Small intestine (tissue), 7 donors: ENCODE data around the gene RALB. TPM values are rescaled to one million over a fixed set of nuclear protein-coding genes. Genes with fewer than 3 reads are reported as not detected.

Source experiments
- DNase-seq, 2 donors: peaks; one replicate each; pipeline versions ENCODE4 v3.0.0 to v3.0.0-alpha.2; 2013
- FAIRE-seq: peaks from 2 replicates; lab custom pipeline; 2012; peaks lifted over from hg19 to GRCh38; lab: Jason Lieb, UNC
- H3K27ac ChIP-seq, 3 donors: one replicate each; pipeline ENCODE4 v1.5.1; 2013; ENCODE audit warnings: low read length in 2 of 3, mild to moderate bottlenecking in 2 of 3, control low read depth in 1 of 3, inconsistent platforms in 1 of 3, low read depth in 1 of 3, moderate library complexity in 1 of 3
- H3K27me3 ChIP-seq, 3 donors: one replicate each; pipeline ENCODE4 v1.6.1; 2013; ENCODE audit warnings: low read length in 3 of 3, inconsistent platforms in 1 of 3; ENCODE audit not compliant: control insufficient read depth in 3 of 3, insufficient read depth in 3 of 3
- H3K36me3 ChIP-seq, 3 donors: one replicate each; pipeline ENCODE4 v1.6.1; 2013; ENCODE audit warnings: low read length in 3 of 3, inconsistent platforms in 1 of 3, low read depth in 1 of 3, mild to moderate bottlenecking in 1 of 3, moderate library complexity in 1 of 3; ENCODE audit not compliant: control insufficient read depth in 3 of 3, insufficient read depth in 2 of 3
- H3K4me1 ChIP-seq, 3 donors: one replicate each; pipeline ENCODE4 v1.6.1; 2013; ENCODE audit warnings: low read length in 2 of 3, inconsistent platforms in 1 of 3, low read depth in 1 of 3, mild to moderate bottlenecking in 1 of 3, moderate library complexity in 1 of 3; ENCODE audit not compliant: control insufficient read depth in 3 of 3, insufficient read depth in 2 of 3
- H3K4me3 ChIP-seq, 3 donors: one replicate each; pipeline ENCODE4 v1.5.1; 2013; ENCODE audit warnings: low read length in 3 of 3, control low read depth in 1 of 3, inconsistent platforms in 1 of 3, low read depth in 1 of 3, mild to moderate bottlenecking in 1 of 3, moderate library complexity in 1 of 3
- H3K9me3 ChIP-seq, 2 donors: one replicate each; pipeline ENCODE4 v1.6.1; 2013; ENCODE audit warnings: low read depth in 1 of 2, low read length in 1 of 2; ENCODE audit not compliant: control insufficient read depth in 2 of 2, insufficient read depth in 1 of 2
- WGBS, 3 donors: extraction: QIAGEN DNeasy Blood & Tissue Kit; methylation state at CpG; one replicate each; pipeline ENCODE4 v1.1.7; 2013; 5-methylcytosine and 5-hydroxymethylcytosine counted together
- polyA plus RNA-seq, 4 donors: library from polyadenylated mRNA; stranded (reverse) in 3 of 4; unstranded in 1 of 4; fragments of 200-250 nt in 3 of 4; fragments of 120-200 nt in 1 of 4; gene quantifications; one replicate each; pipeline versions ENCODE4 v1.2.1 to v1.2.3, GENCODE V29; 2013
- donor health status: healthy with polysubstance abuse.
- donor health status: control.
- donor health status: control.
- donor health status: Bipolar disorder and iron deficiency.
- donor health status: healthy.

The RALB gene
- polyA plus RNA-seq, 4 donors, result 61.8 to 141 (median 75.3) TPM

DNA sequence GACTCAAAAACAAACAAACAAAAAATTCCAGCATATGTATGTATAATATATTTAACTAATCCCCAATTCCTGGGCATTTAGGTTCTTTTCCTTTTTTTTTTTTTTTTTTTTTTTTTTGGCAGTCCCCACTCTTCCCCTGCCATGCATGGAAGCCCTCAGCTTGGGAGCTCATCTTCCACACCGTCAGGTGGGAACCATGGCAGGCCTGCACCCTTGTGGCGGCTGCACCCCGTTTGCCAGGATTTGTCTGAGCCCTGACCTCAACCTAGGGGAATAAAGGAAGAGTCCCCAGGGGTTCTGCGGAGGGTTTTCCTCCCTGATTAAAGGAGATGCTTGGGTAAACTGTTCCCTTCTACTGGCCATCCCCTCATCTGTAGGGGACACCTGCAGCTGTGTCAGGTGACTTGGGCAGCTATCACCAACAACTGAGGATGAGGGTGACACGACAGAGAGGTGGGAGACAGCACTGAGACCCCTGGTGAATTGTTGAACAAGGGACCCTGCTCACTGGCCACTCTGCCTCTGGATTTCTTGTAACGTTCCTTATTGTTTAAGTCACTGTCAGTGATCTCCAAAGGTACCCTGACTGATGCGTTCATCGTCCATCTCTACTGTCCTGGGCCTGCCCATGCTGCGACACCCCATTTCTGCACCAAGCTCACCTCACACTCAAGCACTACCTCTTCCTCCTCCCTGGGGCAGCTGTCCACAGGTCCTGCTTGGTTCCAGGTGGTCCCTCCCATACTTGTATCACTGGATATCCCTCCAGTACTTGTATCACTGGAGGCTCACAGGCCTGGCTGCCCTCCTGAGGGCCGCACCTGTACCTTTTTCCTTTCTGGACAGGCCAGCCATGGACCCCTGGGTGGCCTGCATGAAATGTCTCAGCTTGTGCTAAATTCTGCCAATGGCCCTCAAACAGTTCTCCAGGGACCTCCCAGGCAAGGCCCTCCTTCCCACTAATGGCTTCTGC, 44.0 kb upstream of the RALB start:
- Histone ChIP-seq H3K27me3 (no peaks in the 10 kb centered on the region), H3K27ac (no peak overlapping the region), H3K36me3 (no peaks in the 10 kb centered on the region), H3K4me3 (no peak overlapping the region), H3K9me3 (peaks cover 0 to 7% of the 10 kb centered on the region in 2 donors), H3K4me1 (peaks cover 0 to 6% (median 2%) of the 10 kb centered on the region in 3 donors)
- DNase-seq (no peak), FAIRE-seq (no peak)
- 92 to 94% (median 93%) methylated on average over 10 of the region's 10 CpGs for WGBS, 3 donors

- Histone ChIP-seq H3K27ac (no peak overlapping the region), H3K36me3 (no peaks in the 10 kb centered on the region), H3K4me1 (peaks cover 0 to 6% (median 2%) of the 10 kb centered on the region in 3 donors), H3K27me3 (no peaks in the 10 kb centered on the region), H3K4me3 (no peak overlapping the region), H3K9me3 (peaks cover 0 to 7% of the 10 kb centered on the region in 2 donors)
- 80 to 89% (median 83%) methylated on average over 11 to 12 of the region's 12 CpGs for WGBS, 3 donors
- DNase-seq, result no peak
- FAIRE-seq, result no peak
Observed at GRCh38 chr2:120209427-120210269, 43.0 kb upstream of the RALB start.

- FAIRE-seq (no peak), DNase-seq (no peak)
- Histone ChIP-seq H3K4me3 (no peak overlapping the region), H3K9me3 (peaks cover 0 to 7% of the 10 kb centered on the region in 2 donors), H3K4me1 (peaks cover 0 to 6% (median 2%) of the 10 kb centered on the region in 3 donors), H3K27ac (no peak overlapping the region), H3K36me3 (no peaks in the 10 kb centered on the region), H3K27me3 (no peaks in the 10 kb centered on the region)
- 57 to 85% (median 61%) methylated on average over 10 of the region's 10 CpGs for WGBS, 3 donors
Observed at GRCh38 chr2:120210270-120210693, 42.4 kb upstream of the RALB start.

DNA sequence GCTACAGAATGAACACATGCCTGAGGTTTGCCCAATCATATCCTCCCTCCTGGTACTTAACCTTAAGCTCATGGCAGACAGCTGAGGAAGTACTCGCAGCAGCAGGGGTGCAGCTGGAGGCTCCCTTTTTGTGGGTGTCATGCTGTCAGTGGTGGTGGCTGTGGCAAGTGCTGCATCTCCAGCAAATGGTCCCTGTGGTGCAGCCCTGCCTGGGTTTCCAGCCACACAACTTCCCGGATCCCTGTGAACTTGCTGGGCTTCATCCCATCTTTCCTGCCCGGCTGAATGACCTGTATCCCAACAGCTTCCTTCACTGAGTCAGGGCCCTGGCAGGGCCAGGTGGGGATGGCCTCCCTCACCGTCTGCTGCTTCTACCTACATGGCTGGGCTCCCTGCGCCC, 34.5 kb upstream of the RALB start:
- peaks cover 0 to 40% (median 0%) of the 10 kb centered on the region in 3 donors for H3K36me3 ChIP-seq
- H3K27ac ChIP-seq, result no peak overlapping the region
- no peaks in the 10 kb centered on the region for H3K27me3 ChIP-seq
- no peak overlapping the region for H3K4me3 ChIP-seq
- WGBS, 3 donors, result 95 to 100% (median 98%) methylated on average over 5 of the region's 5 CpGs
- H3K4me1 ChIP-seq, result peaks cover 0 to 4% (median 3%) of the 10 kb centered on the region in 3 donors
- peaks cover 0 to 43% of the 10 kb centered on the region in 2 donors for H3K9me3 ChIP-seq
- no peak for DNase-seq
- FAIRE-seq, result no peak

DNA sequence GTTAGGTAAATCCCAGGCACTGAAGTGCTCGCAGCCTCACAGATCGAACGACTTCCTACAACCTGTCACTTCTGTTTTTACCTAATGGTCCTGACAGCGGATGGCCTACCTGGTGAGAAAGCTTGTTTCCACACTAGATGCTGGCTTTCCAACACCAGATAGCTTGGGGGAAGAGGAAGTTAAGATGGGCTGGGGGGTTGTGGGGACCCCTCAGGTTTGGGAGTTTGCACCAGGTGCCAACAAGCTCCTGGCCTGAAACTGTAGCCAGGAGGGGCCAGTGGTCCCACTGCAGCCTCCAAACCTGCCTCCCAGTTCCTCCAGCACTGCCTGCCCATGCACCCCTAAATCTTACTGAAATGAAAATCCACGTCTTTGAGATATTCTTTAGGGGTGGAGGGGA, 33.4 kb upstream of the RALB start:
- Histone ChIP-seq H3K9me3 (peaks cover 0 to 43% of the 10 kb centered on the region in 2 donors), H3K4me3 (no peak overlapping the region), H3K4me1 (peaks cover 0 to 11% (median 3%) of the 10 kb centered on the region in 3 donors), H3K27ac (no peak overlapping the region), H3K36me3 (peaks cover 0 to 40% (median 0%) of the 10 kb centered on the region in 3 donors), H3K27me3 (no peaks in the 10 kb centered on the region)
- WGBS, 3 donors, result 95 to 97% (median 97%) methylated on average over 5 of the region's 5 CpGs
- FAIRE-seq (no peak), DNase-seq (no peak)

DNA sequence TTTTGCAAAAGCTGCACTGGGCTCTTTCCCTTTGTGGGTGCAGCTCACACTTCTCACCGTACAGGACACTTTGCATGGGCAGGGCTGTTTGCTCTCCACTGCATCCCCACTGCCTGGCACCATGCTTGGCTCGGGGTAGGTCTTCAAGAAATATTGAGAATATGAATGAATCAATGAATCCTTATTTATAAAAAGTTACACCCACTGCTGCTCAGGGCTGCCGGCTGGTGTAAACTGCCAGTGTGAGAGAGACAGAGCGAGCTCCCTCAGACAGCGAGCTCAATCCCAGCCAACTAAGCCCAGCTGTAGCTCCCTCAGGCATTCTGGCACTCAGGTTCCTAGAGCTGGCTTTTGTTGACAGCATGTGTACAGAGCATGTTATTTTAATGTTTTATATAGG, 32.9 kb upstream of the RALB start:
- no peaks in the 10 kb centered on the region for H3K27me3 ChIP-seq
- H3K36me3 ChIP-seq, result peaks cover 0 to 40% (median 0%) of the 10 kb centered on the region in 3 donors
- DNase-seq (no peak), FAIRE-seq (no peak)
- WGBS, 3 donors, result 91 to 96% (median 94%) methylated on average over 5 of the region's 5 CpGs
- no peak overlapping the region for H3K4me3 ChIP-seq
- H3K4me1 ChIP-seq, result peaks cover 0 to 14% (median 3%) of the 10 kb centered on the region in 3 donors
- H3K9me3 ChIP-seq, result peaks cover 0 to 43% of the 10 kb centered on the region in 2 donors
- H3K27ac ChIP-seq, result no peak overlapping the region

- H3K4me1 ChIP-seq, result peaks cover 0 to 14% (median 3%) of the 10 kb centered on the region in 3 donors
- no peak overlapping the region for H3K4me3 ChIP-seq
- no peak for DNase-seq
- H3K27ac ChIP-seq, result no peak overlapping the region
- no peaks in the 10 kb centered on the region for H3K27me3 ChIP-seq
- H3K9me3 ChIP-seq, result peaks cover 0 to 40% of the 10 kb centered on the region in 2 donors
- WGBS, 3 donors, result 71 to 86% (median 77%) methylated on average over 2 of the region's 2 CpGs
- H3K36me3 ChIP-seq, result peaks cover 0 to 40% (median 0%) of the 10 kb centered on the region in 3 donors
- no peak for FAIRE-seq
Observed at GRCh38 chr2:120220756-120221155, 31.9 kb upstream of the RALB start.

- Histone ChIP-seq H3K27ac (no peak overlapping the region), H3K4me1 (peaks cover 0 to 14% (median 3%) of the 10 kb centered on the region in 3 donors), H3K4me3 (no peak overlapping the region), H3K27me3 (no peaks in the 10 kb centered on the region), H3K9me3 (peaks cover 0 to 36% of the 10 kb centered on the region in 2 donors), H3K36me3 (peaks cover 0 to 37% (median 0%) of the 10 kb centered on the region in 3 donors)
- 93 to 96% (median 93%) methylated on average over 8 of the region's 8 CpGs for WGBS, 3 donors
- DNase-seq, result no peak
- no peak for FAIRE-seq
Observed at GRCh38 chr2:120221616-120222015, 31.0 kb upstream of the RALB start.
